Aorta (tissue), 5 donors: ENCODE data around the gene OVCH1. TPM values are rescaled to one million over a fixed set of nuclear protein-coding genes. Genes with fewer than 3 reads are reported as not detected.

ENCODE experiments used
- ATAC-seq: fragments of 200-7000 bp; cut with Tn5 transposase; one replicate; pipeline ENCODE4 v1.9.1; 2022; ENCODE audit warnings: moderate library complexity; ENCODE audit not compliant: low FRiP score
- DNase-seq, 2 donors: peaks; one replicate each; pipeline ENCODE4 v3.0.0-alpha.2; 2020
- H3K27ac ChIP-seq, 2 donors: one replicate each; pipeline ENCODE4 v1.5.1; 2013; ENCODE audit warnings: low read length in 2 of 2, mild to moderate bottlenecking in 2 of 2, moderate library complexity in 2 of 2, control low read depth in 1 of 2, inconsistent platforms in 1 of 2, low read depth in 1 of 2
- H3K27me3 ChIP-seq, 2 donors: one replicate each; pipeline ENCODE4 v1.6.1; 2013; ENCODE audit warnings: control low read depth in 1 of 2, low read length in 1 of 2, mild to moderate bottlenecking in 1 of 2, moderate library complexity in 1 of 2; ENCODE audit not compliant: insufficient read depth in 2 of 2, control insufficient read depth in 1 of 2
- H3K36me3 ChIP-seq, 2 donors: one replicate each; pipeline ENCODE4 v1.6.1; 2013; ENCODE audit warnings: control low read depth in 1 of 2, low read length in 1 of 2, mild to moderate bottlenecking in 1 of 2; ENCODE audit not compliant: insufficient read depth in 2 of 2, control insufficient read depth in 1 of 2
- H3K4me1 ChIP-seq, 2 donors: one replicate each; pipeline ENCODE4 v1.6.1; 2013; ENCODE audit warnings: low read length in 2 of 2, control low read depth in 1 of 2, mild to moderate bottlenecking in 1 of 2, moderate library complexity in 1 of 2; ENCODE audit not compliant: insufficient read depth in 2 of 2, control insufficient read depth in 1 of 2
- H3K4me3 ChIP-seq, 2 donors: one replicate each; pipeline ENCODE4 v1.5.1; 2013; ENCODE audit warnings: low read length in 2 of 2, control low read depth in 1 of 2, mild to moderate bottlenecking in 1 of 2
- H3K9me3 ChIP-seq: one replicate; pipeline ENCODE4 v1.6.1; 2013; ENCODE audit warnings: mild to moderate bottlenecking, low read length; ENCODE audit not compliant: control insufficient read depth
- WGBS, 2 donors: extraction: QIAGEN DNeasy Blood & Tissue Kit; methylation state at CpG; one replicate each; pipeline ENCODE4 v1.1.7; 2013; 5-methylcytosine and 5-hydroxymethylcytosine counted together
- intact Hi-C, 2 donors: fragments of 100-400 bp; cut with DNase I; formaldehyde crosslinking; loops; one replicate each; pipeline versions ENCODE4 v1.14.2 to v1.15.0; 2022
- polyA plus RNA-seq, 2 donors: library from polyadenylated mRNA; stranded (reverse); fragments of 200-250 nt; gene quantifications; one replicate each; pipeline ENCODE4 v1.2.3, GENCODE V29; 2013
- total RNA-seq, 2 donors: library from RNA; stranded (reverse); fragmentation: NEBNext Ultra II Directional; extraction: Animal tissue kit (Norgen Biotek cat#: 25700); gene quantifications; one replicate each; pipeline ENCODE4 v1.2.1, GENCODE V29; 2021
- donor health status: healthy with polysubstance abuse.
- donor health status: Bipolar disorder and iron deficiency.
- donor health status: DM: no; HTN: no; CAD: no.
- donor health status: DM: no; HTN: no; CAD: no.
- donor health status: DM: yes; HTN: yes; CAD: no.

Gene OVCH1
- total and polyA plus RNA-seq, 4 donors, result 0.31 to 1.5 (median 0.69) TPM

DNA sequence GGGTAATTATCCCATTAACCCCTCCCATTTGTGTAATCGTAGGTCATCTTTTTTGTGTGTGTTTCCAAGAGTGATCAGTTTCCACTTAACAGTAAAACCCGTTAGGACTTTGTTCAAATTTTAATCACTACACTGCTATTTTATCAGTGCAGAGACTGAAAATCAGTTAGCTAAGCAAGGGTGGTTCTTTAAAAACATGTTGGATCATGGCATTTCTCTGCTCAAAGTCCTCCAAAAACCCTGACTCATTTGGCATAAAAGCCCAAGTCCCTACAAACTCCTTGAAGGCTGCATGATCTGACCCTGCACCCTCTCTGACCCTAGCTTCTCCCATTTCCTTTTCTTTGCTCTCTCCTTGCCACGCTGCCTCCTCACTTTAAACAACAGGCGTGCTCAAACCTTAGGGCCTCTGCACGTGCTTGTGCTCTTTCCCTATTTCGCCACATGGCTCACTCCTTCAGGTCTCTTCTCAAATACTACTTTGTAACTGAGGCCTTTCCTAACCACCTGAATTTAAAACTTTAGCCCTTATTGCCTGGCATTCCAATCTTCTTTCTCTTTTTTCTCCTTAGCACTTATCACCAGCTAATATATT lies 13.2 kb upstream of the OVCH1 start:
- no peaks in the 10 kb centered on the region for H3K4me1 ChIP-seq
- H3K9me3 ChIP-seq, result no peaks in the 10 kb centered on the region
- ATAC-seq (no peak), DNase-seq (no peak)
- peaks cover 5 to 7% of the 10 kb centered on the region in 2 donors for H3K36me3 ChIP-seq
- intact Hi-C loops, result no loop called here
- no peaks in the 10 kb centered on the region for H3K27me3 ChIP-seq
- 80 to 81% methylated on average over 6 of the region's 6 CpGs for WGBS, 2 donors
- no peak overlapping the region for H3K4me3 ChIP-seq
- no peak overlapping the region for H3K27ac ChIP-seq

DNA sequence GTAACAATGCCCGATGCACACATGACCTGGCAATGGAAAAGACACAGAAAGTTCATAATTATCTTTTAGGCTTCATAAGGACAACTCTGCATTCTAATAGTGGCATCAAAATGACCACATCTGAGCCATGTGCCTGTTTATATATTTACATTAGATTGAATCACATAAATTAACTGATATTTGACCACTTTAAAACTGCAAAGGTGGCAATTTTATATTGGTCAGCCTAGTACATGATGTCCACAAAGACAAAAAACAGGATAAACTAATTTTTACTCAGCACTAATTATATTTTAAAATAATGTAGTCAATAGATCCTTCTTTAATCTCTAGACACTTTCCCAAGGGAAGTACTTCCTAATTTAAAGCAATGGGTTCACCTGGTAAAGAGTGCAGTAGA lies 12.0 kb upstream of the OVCH1 start:
- Histone ChIP-seq H3K27me3 (no peaks in the 10 kb centered on the region), H3K36me3 (peaks cover 5 to 9% of the 10 kb centered on the region in 2 donors), H3K27ac (no peak overlapping the region), H3K9me3 (no peaks in the 10 kb centered on the region), H3K4me3 (no peak overlapping the region), H3K4me1 (no peaks in the 10 kb centered on the region)
- intact Hi-C loops, result no loop called here
- ATAC-seq (no peak), DNase-seq (no peak)
- 97 to 100% methylated on average over 1 of the region's 1 CpG for WGBS, 2 donors

- no peaks in the 10 kb centered on the region for H3K27me3 ChIP-seq
- ATAC-seq, result no peak
- no peak for DNase-seq
- no peak overlapping the region for H3K27ac ChIP-seq
- H3K36me3 ChIP-seq, result peaks cover 4 to 9% of the 10 kb centered on the region in 2 donors
- intact Hi-C loops, result no loop called here
- no peaks in the 10 kb centered on the region for H3K9me3 ChIP-seq
- no peaks in the 10 kb centered on the region for H3K4me1 ChIP-seq
- 89% methylated on average over 2 of the region's 2 CpGs for WGBS, 2 donors
- H3K4me3 ChIP-seq, result no peak overlapping the region
Observed at GRCh38 chr12:29508949-29509348, 11.5 kb upstream of the OVCH1 start.

GRCh38 chr12:29505122-29505521 lies 7.6 kb upstream of the OVCH1 start:
- 90 to 91% methylated on average over 3 of the region's 3 CpGs for WGBS, 2 donors
- Histone ChIP-seq H3K9me3 (no peaks in the 10 kb centered on the region), H3K27ac (no peak overlapping the region), H3K36me3 (peaks cover 0 to 5% of the 10 kb centered on the region in 2 donors), H3K4me1 (no peaks in the 10 kb centered on the region), H3K27me3 (no peaks in the 10 kb centered on the region), H3K4me3 (no peak overlapping the region)
- no peak for ATAC-seq
- intact Hi-C loops, result no loop called here
- no peak for DNase-seq

- no peak overlapping the region for H3K27ac ChIP-seq
Observed at GRCh38 chr12:29503283-29503682, 5.8 kb upstream of the OVCH1 start.

GRCh38 chr12:29499235-29499634 lies 1.7 kb upstream of the OVCH1 start:
- no peak overlapping the region for H3K4me3 ChIP-seq
- intact Hi-C loops, result no loop called here
- H3K36me3 ChIP-seq, result peaks cover 0 to 3% of the 10 kb centered on the region in 2 donors
- DNase-seq (no peak), ATAC-seq (no peak)
- no peak overlapping the region for H3K27ac ChIP-seq
- no peaks in the 10 kb centered on the region for H3K4me1 ChIP-seq
- H3K9me3 ChIP-seq, result no peaks in the 10 kb centered on the region
- no peaks in the 10 kb centered on the region for H3K27me3 ChIP-seq
- WGBS, 2 donors, result 93 to 95% methylated on average over 3 of the region's 3 CpGs

More at GRCh38 chr12:29503283-29503682, 5.8 kb upstream of the OVCH1 start:
- no peak for ATAC-seq
- Histone ChIP-seq H3K27me3 (no peaks in the 10 kb centered on the region), H3K4me1 (no peaks in the 10 kb centered on the region), H3K4me3 (no peak overlapping the region), H3K9me3 (no peaks in the 10 kb centered on the region), H3K36me3 (peaks cover 0 to 5% of the 10 kb centered on the region in 2 donors)
- no peak for DNase-seq
- intact Hi-C loops, result no loop called here

DNA sequence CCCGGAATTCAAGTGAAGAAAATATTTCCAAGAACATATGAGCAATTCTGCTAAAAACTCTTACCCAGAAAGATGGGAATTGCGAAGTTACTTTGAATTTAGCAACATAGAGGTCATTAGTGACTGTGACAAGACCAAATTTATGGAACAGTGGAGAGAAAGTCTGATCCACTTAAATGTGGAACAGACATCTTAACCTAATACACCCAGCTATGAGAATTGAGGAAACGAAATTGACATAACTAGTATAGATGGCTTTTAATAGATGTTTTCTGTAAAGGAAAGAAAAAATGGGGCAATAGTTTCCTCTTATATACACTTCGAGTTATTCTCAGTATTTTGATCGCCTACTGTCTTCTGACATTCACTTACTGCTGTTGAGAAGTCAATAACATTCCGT lies 4.6 kb downstream of the OVCH1 start:
- H3K27ac ChIP-seq, result no peak overlapping the region
- WGBS, 2 donors, result 86 to 87% methylated on average over 6 of the region's 6 CpGs
- intact Hi-C loops, result no loop called here
- H3K4me1 ChIP-seq, result no peaks in the 10 kb centered on the region
- no peaks in the 10 kb centered on the region for H3K9me3 ChIP-seq
- DNase-seq, result no peak
- no peak for ATAC-seq
- no peaks in the 10 kb centered on the region for H3K27me3 ChIP-seq
- H3K36me3 ChIP-seq, result peaks cover 0 to 3% of the 10 kb centered on the region in 2 donors
- H3K4me3 ChIP-seq, result no peak overlapping the region

DNA sequence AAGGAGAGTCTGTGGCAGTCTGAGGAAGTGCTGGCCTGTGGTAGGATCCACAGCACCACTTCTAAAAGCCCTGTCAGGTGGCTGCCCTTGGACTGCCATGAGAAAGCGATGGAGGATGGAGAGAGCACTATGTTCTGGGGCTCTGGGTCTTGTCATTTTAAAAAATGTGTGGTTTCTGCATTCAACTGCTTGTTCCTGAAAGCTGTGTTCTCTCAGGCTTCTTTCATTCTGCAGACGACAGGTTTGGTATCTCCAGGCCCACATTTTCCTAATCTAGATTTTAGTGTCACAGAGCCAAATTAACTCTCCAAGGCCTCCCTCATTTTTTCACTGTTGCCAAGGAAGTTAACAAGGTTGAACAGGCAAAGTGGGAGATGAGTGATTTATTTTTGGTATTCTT lies 10.5 kb downstream of the OVCH1 start:
- ATAC-seq (no peak), DNase-seq (no peak)
- no peaks in the 10 kb centered on the region for H3K9me3 ChIP-seq
- H3K4me3 ChIP-seq, result no peak overlapping the region
- WGBS, 2 donors, result 62% methylated on average over 2 of the region's 2 CpGs
- peaks cover 0 to 5% of the 10 kb centered on the region in 2 donors for H3K36me3 ChIP-seq
- H3K4me1 ChIP-seq, result no peaks in the 10 kb centered on the region
- no peak overlapping the region for H3K27ac ChIP-seq
- H3K27me3 ChIP-seq, result no peaks in the 10 kb centered on the region
- intact Hi-C loops, result no loop called here

GRCh38 chr12:29463198-29463597 lies 34.3 kb downstream of the OVCH1 start:
- no peak overlapping the region for H3K4me3 ChIP-seq
- intact Hi-C loops, result no loop called here
- no peak overlapping the region for H3K27ac ChIP-seq
- H3K4me1 ChIP-seq, result no peaks in the 10 kb centered on the region
- WGBS, 2 donors, result 82 to 84% methylated on average over 4 of the region's 4 CpGs
- DNase-seq (no peak), ATAC-seq (no peak)
- peaks cover 0 to 2% of the 10 kb centered on the region in 2 donors for H3K36me3 ChIP-seq
- H3K27me3 ChIP-seq, result no peaks in the 10 kb centered on the region
- H3K9me3 ChIP-seq, result no peaks in the 10 kb centered on the region
